GM10248 (cell line): ENCODE data around the gene MRPL12.
A peak's percentile ranks its signal among the peaks of the same experiment; 100 is the strongest.
"Not testable (repeated sequence)": the region's sequence is repeated elsewhere in the genome, so short reads cannot be mapped to it uniquely, and the experiment has no call there.

Source experiments
- CTCF ChIA-PET: fragments of 300-600 bp; sonication (Branson Sonifier 250); formaldehyde crosslinking; extraction: SDS; loops from one replicate; lab custom pipeline; 2021; ENCODE audit warnings: antibody characterized with exemption; lab: Yijun Ruan, JAX
- POLR2A ChIA-PET: fragments of 350-650 bp; sonication (Branson Sonifier 250); formaldehyde crosslinking; extraction: SDS; loops from one replicate; lab custom pipeline; 2020; ENCODE audit warnings: antibody characterized with exemption; lab: Yijun Ruan, JAX
- DNase-seq: peaks from one replicate; pipeline ENCODE4 v3.0.0; 2012; ENCODE audit errors: extremely low spot score
- TF ChIP-seq, protein P1 (sequence below): IDR thresholded peaks from 2 replicates; pipeline ENCODE4 v1.5.1; 2012; ENCODE audit warnings: mild to moderate bottlenecking, low read depth; ENCODE audit errors: extremely low read depth, missing control alignments, control extremely low read depth

Gene MRPL12

GRCh38 chr17:81734405-81735263 lies 31.5 kb downstream of the MRPL12 start:
- ChIA-PET CTCF (interaction anchor here (0.8 to 3.6 kb wide), 14 partner anchors 10 to 287 kb away, joined by 3 to 16 read pairs (median 4); no protein-coding TSS in a partner anchor), POLR2A (no interaction called here)
- TF ChIP-seq, protein P1, sequence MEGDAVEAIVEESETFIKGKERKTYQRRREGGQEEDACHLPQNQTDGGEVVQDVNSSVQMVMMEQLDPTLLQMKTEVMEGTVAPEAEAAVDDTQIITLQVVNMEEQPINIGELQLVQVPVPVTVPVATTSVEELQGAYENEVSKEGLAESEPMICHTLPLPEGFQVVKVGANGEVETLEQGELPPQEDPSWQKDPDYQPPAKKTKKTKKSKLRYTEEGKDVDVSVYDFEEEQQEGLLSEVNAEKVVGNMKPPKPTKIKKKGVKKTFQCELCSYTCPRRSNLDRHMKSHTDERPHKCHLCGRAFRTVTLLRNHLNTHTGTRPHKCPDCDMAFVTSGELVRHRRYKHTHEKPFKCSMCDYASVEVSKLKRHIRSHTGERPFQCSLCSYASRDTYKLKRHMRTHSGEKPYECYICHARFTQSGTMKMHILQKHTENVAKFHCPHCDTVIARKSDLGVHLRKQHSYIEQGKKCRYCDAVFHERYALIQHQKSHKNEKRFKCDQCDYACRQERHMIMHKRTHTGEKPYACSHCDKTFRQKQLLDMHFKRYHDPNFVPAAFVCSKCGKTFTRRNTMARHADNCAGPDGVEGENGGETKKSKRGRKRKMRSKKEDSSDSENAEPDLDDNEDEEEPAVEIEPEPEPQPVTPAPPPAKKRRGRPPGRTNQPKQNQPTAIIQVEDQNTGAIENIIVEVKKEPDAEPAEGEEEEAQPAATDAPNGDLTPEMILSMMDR, result no peak
- no peak for DNase-seq

DNA sequence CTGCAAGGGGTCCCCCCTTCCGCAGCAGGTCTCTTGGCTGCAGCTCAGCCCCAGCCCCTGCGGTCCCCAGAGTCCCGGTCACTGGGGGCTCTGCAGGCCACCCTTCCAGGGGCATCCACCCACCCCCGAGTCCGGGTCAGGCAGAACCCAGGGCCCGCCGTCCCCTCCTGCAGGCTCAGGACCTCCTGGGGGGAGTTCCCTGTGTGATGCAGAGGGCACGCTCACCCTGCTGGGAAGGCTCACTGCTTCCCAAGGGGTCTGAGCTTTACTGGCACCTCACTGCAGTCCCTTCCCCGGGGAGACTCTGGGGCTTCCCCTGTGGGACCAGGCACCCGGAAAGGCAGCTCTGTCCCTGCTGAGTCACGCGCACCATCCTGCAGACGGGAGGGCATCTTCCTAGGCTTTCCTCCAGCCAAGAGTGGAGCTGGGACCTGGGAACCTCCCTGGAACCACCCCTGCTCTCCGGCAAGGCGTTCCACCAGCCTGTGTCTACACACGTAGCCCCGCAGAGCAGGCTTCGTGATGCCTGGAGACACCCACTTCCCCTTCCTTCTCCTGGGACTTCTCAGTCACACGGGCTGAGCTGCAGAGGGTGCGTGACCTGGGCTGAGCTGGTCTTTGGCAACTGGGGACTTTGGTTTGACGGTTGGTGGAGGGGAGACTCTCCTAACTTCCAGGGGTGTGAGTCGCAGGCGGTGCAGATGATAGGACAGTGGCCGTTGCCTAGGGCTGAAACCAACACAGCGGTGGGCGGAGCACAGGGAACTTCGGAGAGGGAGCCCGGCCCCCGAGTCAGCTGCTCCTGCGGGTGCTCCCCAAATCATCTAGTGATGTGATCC lies 32.3 kb downstream of the MRPL12 start:
- TF ChIP-seq, protein P1, result no peak
- CTCF ChIA-PET, result interaction anchor here (0.8 to 3.6 kb wide), 12 partner anchors 11 to 286 kb away, joined by 3 to 16 read pairs (median 3); no protein-coding TSS in a partner anchor
- peak; percentile 67 for DNase-seq
- POLR2A ChIA-PET, result interaction anchor here (0.5 kb wide), 1 partner anchor 19 kb away, joined by 6 read pairs; no protein-coding TSS in a partner anchor

- DNase-seq, result no peak
- TF ChIP-seq, protein P1, result no peak
- CTCF ChIA-PET, result interaction anchor here (1.1 to 1.3 kb wide), 2 partner anchors 9 to 56 kb away, joined by 3 to 4 read pairs; no protein-coding TSS in a partner anchor
- POLR2A ChIA-PET, result no interaction called here
Measured at GRCh38 chr17:81737947-81738800, 35.0 kb downstream of the MRPL12 start.

- ChIA-PET POLR2A (no interaction called here), CTCF (interaction anchor here (1.1 kb wide), 1 partner anchor 56 kb away, joined by 3 read pairs; no protein-coding TSS in a partner anchor)
- TF ChIP-seq, protein P1, result no peak
- no peak for DNase-seq
Measured at GRCh38 chr17:81738801-81739393, 35.7 kb downstream of the MRPL12 start.

DNA sequence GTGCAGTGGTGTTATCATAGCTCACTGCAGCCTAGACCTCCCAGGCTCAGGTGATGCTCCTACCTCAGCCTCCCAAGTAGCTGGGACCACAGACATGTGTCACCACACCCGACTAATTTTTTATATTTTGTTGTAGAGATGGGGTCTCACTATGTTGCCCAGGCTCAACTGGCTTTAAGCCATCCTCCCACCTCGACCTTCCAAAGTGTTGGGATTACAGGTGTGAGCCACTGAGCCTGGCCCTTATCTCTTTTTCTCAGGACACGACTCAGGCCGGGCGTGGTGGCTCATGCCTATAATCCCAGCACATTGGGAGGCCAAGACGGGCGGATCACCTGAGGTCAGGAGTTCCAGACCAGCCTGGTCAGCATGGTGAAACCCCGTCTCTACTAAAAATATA lies 36.4 kb downstream of the MRPL12 start:
- CTCF ChIA-PET, DNase-seq, POLR2A ChIA-PET: not testable (repeated sequence)

DNA sequence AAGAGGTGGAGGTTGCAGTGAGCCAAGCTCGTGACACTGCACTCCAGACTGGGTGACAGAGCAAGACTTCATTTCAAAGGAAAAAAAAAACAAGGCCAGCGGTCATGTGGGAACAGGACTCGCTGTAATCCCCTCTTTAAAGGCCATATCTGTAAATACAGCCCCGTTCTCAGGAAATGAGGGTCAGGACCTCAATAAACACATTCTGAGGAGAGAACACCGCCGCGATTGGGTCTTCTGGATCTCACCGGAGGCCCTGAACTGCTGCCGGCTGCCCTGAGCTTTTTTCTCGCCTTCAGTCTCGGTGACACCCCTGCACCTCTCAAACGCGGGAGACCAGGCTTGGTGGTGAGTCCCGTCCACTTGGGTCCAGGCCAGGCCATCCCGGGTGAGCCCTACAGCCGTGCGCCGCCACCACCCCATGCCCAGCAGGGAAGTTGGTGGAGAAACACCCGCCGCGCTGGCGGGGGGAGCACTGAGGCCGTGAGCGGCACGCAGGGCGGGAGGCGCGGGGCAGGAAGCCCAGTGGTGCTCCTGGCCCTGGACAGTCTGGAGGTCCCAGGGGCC lies 37.3 kb downstream of the MRPL12 start:
- TF ChIP-seq, protein P1, result no peak
- ChIA-PET CTCF (no interaction called here), POLR2A (no interaction called here)
- no peak for DNase-seq
